GM19395 (cell line): ENCODE measurements around the gene RBM41.
"Not testable (repeated sequence)": the region's sequence is repeated elsewhere in the genome, so short reads cannot be mapped to it uniquely, and the experiment has no call there.

Source experiments
- ATAC-seq: cut with Tn5 transposase; IDR thresholded peaks from one replicate; pipeline ENCODE4 v1.9.1; 2021; ENCODE audit warnings: mild to moderate bottlenecking, moderate library complexity; ENCODE audit not compliant: unreplicated experiment

Gene RBM41

GRCh38 chrX:107118322-107119147 is at the start of gene RBM41:
Gene RBM41 (minus strand): TSS chrX:107118822. CDS start chrX:107118773, 49 bp downstream.
- ATAC-seq = peak; percentile 99

GRCh38 chrX:107168257-107168656 is 49.6 kb upstream of the RBM41 start:
- no peak for ATAC-seq

- ATAC-seq = no peak
Measured at GRCh38 chrX:107167163-107167921, 48.7 kb upstream of the RBM41 start.

GRCh38 chrX:107157618-107158017 is 39.0 kb upstream of the RBM41 start:
- not testable (repeated sequence) for ATAC-seq

DNA sequence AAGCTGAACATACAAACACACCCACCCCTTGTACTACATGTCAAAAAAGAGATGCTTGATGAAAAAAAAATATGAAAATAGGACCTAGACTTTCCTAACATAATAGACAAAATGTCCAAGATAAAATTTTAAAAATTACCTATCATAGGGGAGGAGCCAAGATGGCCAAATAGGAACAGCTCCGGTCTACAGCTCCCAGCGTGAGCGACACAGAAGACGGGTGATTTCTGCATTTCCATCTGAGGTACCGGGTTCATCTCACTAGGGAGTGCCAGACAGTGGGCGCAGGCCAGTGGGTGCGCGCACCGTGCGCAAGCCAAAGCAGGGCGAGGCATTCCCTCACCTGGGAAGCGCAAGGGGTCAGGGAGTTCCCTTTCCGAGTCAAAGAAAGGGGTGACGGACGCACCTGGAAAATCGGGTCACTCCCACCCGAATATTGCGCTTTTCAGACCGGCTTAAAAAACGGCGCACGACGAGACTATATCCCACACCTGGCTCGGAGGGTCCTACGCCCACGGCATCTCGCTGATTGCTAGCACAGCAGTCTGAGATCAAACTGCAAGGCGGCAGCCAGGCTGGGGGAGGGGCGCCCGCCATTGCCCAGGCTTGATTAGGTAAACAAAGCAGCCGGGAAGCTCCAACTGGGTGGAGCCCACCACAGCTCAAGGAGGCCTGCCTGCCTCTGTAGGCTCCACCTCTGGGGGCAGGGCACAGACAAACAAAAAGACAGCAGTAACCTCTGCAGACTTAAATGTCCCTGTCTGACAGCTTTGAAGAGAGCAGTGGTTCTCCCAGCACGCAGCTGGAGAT is 37.2 kb upstream of the RBM41 start:
- not testable (repeated sequence) for ATAC-seq

GRCh38 chrX:107154787-107155620 is 36.4 kb upstream of the RBM41 start:
- no peak for ATAC-seq

- no peak for ATAC-seq
Measured at GRCh38 chrX:107153005-107153404, 34.4 kb upstream of the RBM41 start.

DNA sequence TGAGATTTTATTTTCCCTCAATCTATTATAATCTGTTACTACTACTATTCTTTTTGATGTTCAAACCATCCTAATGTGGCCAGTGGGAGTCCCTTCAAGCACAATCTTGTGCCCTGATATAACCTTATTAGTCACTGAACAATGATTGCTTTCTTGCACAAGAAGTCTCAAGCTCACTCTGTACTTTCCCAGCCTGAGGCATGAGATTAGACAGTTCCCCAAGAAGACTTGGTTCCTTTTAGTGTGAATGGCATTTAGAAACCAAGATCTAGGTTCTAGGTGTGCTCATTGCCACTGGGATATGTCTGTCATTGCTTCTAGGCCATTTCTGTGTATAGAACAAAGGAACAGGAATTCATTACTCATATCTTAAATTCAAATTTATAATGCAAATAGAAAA is 28.0 kb upstream of the RBM41 start:
- no peak for ATAC-seq

GRCh38 chrX:107135965-107136307 is 17.3 kb upstream of the RBM41 start:
- ATAC-seq = no peak

DNA sequence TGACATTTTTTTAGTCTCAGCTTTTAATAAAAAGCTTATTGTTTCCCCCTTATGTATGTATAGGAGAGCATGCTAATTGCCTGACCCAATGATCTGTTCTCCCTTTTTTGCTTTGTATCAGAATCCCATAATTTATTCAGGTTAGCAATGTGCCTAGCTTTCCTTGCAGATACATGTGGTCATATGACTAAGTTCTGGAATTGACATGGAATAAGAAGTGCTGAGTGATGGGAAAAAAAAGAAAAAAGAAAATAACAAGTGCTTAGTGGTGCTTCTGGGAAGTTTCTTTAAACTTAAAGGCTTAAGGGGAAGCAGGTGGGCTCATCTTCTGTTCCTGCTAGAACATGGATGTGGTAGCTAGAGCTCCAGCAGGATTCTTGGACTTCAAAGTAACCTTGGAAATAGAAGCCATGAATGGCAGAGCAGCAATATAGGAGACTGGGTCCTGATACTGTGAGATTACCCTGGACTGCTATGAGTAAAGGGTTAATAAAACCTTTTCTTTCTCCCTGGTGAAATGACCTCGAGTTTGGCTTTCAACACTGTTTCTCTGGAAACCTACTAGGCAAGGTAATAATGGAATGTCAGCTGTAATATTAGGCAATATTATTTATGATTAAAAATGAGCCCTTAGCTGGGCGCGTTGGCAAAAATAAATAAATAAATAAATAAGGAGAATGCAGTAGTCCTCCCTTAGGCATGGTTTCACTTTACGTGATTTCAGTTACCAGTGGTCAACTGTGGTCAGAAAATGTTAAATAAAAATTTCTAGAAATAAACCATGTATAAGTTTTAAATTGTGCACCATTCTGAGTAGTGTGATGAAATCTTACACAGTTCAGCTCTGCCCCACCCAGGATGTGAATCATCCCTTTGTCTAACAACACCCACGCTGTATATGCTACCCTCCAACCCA is 16.7 kb upstream of the RBM41 start:
- no peak for ATAC-seq

- no peak for ATAC-seq
Measured at GRCh38 chrX:107123750-107124149, 5.1 kb upstream of the RBM41 start.

- ATAC-seq = no peak
Measured at GRCh38 chrX:107119283-107119682, 661 bp upstream of the RBM41 start.

GRCh38 chrX:107117993-107118321 is 665 bp downstream of the RBM41 start:
- no peak for ATAC-seq

DNA sequence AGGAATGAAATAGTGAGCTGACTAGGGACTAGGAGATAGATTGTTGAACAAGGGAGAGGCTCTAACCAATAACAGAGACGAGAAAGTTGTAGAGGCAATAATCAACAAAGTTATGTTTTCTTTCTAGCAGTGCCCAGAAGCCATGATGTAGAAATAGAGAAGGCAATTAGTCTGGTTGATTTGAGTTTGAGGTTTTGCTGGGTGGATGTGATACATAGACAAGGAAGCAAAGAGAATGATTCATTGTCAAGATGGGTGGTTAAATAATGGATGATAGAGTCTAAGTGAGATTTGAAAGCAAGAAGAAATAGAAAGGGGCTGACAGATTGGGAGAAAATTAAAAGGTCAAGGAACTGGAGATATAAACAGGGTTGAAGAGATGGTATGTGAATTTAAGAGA is 11.2 kb downstream of the RBM41 start:
- ATAC-seq = no peak

DNA sequence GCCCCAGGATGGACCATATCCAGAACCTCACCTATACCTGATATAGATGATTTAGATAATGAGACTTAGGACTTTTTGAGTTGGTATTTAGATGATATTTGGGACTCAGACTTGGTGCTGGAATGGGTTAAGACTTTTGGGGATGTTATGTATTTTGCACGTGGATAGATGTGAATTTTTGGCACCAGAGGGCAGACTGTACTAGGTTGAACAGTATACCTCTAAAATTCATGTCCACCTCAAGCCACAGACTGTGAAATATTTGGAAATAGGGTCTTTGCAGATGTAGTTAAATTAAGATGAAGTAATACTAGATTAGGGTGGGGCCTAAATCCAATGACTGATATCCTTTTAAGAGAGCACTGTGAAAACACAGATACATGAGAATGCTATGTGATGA is 15.6 kb downstream of the RBM41 start:
- ATAC-seq = no peak

GRCh38 chrX:107076158-107076557 is 42.5 kb downstream of the RBM41 start:
- ATAC-seq = no peak

DNA sequence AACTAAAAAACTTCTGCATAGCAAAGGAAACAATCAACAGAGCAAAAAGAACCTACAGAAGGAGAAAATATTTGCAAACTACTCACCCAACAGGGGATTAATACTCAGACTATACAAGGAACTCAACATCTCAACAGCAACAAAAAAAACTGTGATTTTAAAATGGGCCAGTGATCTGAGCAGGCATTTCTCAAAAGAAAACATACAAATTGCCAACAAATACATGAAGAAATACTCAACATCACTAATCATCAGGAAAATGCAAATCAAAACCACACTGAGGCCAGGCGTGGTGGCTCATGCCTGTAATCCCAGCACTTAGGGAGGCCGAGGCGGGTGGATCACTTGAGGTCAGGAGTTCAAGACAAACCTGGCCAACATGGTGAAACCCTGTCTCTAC is 60.9 kb downstream of the RBM41 start:
- ATAC-seq = not testable (repeated sequence)

DNA sequence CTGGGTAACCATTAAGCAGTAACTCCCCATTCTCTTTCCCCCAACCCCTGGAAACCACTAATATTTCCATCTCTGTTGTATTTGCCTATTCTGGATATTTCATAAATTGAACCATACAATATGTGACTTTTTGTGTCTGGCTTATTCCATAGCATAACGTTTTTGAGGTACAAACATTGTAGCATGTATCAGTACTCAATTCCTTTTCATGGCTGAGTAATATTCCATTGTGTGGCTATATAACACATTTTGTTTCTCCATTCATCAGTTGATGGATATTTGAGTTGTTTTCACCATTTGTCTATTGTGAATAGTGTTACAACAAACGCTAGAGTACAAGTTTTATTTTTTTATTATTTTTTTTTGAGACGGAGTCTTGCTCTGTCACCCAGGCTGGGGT is 63.6 kb downstream of the RBM41 start:
- ATAC-seq = no peak

DNA sequence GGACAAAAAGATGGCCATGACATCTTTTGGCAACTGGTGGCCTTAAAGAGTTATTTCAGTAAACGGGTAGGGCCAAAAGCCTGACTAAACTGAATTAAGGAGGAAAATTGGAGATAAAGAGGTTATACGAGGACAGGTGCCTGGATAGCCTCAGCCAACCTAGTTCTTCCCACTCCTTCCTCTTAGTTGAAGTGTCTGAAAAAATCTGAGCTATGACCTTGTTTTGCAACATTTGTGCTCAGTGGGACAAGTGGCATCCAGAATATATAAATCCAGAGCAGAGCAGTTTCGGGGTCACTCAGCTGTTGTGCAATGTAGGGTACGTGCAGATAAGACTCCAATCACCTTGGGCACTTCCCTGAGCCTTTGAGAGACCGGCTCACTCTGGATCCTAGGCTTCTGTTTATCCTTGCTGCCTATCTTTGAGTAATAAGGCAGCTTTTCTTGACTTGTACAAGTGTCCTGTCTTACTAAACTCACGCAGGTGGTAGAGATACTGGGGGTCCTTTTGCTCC is 68.4 kb downstream of the RBM41 start:
- no peak for ATAC-seq
